Hepatocyte (in vitro differentiated cells): ENCODE measurements around the gene DCXR. TPM values are rescaled to one million over a fixed set of nuclear protein-coding genes. Genes with fewer than 3 reads are reported as not detected.
A peak's percentile ranks its signal among the peaks of the same experiment; 100 is the strongest.

Experiments used
- DNase-seq: peaks from one replicate; pipeline ENCODE4 v3.0.0-alpha.2; 2016; ENCODE audit warnings: low spot score
- H2AFZ ChIP-seq: fragments of 200-600 bp; sonication (generic); 2 replicates; pipeline ENCODE4 v1.6.0; 2016; ENCODE audit warnings: antibody characterized with exemption, mild to moderate bottlenecking
- H3K27ac ChIP-seq: fragments of 200-600 bp; sonication (generic); 2 replicates; pipeline ENCODE4 v1.5.1; 2016; ENCODE audit warnings: mild to moderate bottlenecking
- H3K27me3 ChIP-seq: fragments of 200-600 bp; sonication (generic); 2 replicates; pipeline ENCODE4 v1.6.1; 2016
- H3K36me3 ChIP-seq: fragments of 200-600 bp; sonication (generic); replicated peaks from 2 replicates; pipeline ENCODE4 v1.5.1; 2016; ENCODE audit warnings: low read depth; ENCODE audit not compliant: insufficient read depth
- H3K4me1 ChIP-seq: fragments of 200-600 bp; sonication (generic); 2 replicates; pipeline ENCODE4 v1.5.1; 2016; ENCODE audit warnings: mild to moderate bottlenecking, moderate library complexity; ENCODE audit not compliant: insufficient read depth
- H3K4me2 ChIP-seq: fragments of 200-600 bp; sonication (generic); 2 replicates; pipeline ENCODE4 v1.6.0; 2016
- H3K4me3 ChIP-seq: fragments of 200-600 bp; sonication (generic); 2 replicates; pipeline ENCODE4 v1.5.1; 2016; ENCODE audit warnings: mild to moderate bottlenecking
- H3K79me2 ChIP-seq: fragments of 200-600 bp; sonication (generic); 2 replicates; pipeline ENCODE4 v1.6.0; 2017; ENCODE audit warnings: mild to moderate bottlenecking
- H3K9me2 ChIP-seq: fragments of 200-600 bp; sonication (generic); replicated peaks from 2 replicates; pipeline ENCODE4 v1.6.0; 2017; ENCODE audit warnings: mild to moderate bottlenecking; ENCODE audit not compliant: insufficient read depth
- H3K9me3 ChIP-seq: fragments of 200-600 bp; sonication (generic); 2 replicates; pipeline ENCODE4 v1.5.1; 2016; ENCODE audit warnings: low read depth, mild to moderate bottlenecking
- H4K20me1 ChIP-seq: fragments of 200-600 bp; sonication (generic); 2 replicates; pipeline ENCODE4 v1.6.0; 2016; ENCODE audit warnings: mild to moderate bottlenecking; ENCODE audit not compliant: insufficient read depth, poor library complexity, severe bottlenecking
- EZH2 ChIP-seq: fragments of 200-600 bp; sonication (generic); IDR thresholded peaks from 2 replicates; pipeline ENCODE4 v1.6.1; 2016; ENCODE audit warnings: antibody characterized with exemption, mild to moderate bottlenecking, borderline replicate concordance
- EZH2phosphoT487 ChIP-seq: fragments of 200-600 bp; sonication (generic); IDR thresholded peaks from one replicate; pipeline ENCODE4 v1.6.1; 2018; ENCODE audit warnings: antibody characterized with exemption, mild to moderate bottlenecking, low read depth, moderate library complexity; ENCODE audit not compliant: unreplicated experiment, severe bottlenecking
- WGBS: methylation state at CpG from one replicate; pipeline ENCODE4 v1.1.6; 2016; ENCODE audit warnings: low lambda C conversion rate; ENCODE audit errors: missing lambda C conversion rate; 5-methylcytosine and 5-hydroxymethylcytosine counted together
- polyA plus RNA-seq: library from polyadenylated mRNA; unstranded; fragments of >200 nt; fragmentation: Nextera tagmentation; extraction: Ambion mirVana; gene quantifications from 2 replicates; pipeline ENCODE4 v1.2.1, GENCODE V29; 2016
- total RNA-seq: library from RNA; depleted of rRNA; stranded (reverse); fragments of >200 nt; gene quantifications from 2 replicates; pipeline ENCODE4 v1.2.3, GENCODE V29; 2014
- TF ChIP-seq, protein P1 (sequence below): fragments of 200-600 bp; sonication (generic); IDR thresholded peaks from 2 replicates; pipeline ENCODE4 v1.5.1; 2016; ENCODE audit warnings: antibody characterized with exemption, mild to moderate bottlenecking; ENCODE audit not compliant: poor library complexity

The DCXR gene
- total and polyA plus RNA-seq, 2 experiments from 2014 or later: 118 to 207 TPM

DNA sequence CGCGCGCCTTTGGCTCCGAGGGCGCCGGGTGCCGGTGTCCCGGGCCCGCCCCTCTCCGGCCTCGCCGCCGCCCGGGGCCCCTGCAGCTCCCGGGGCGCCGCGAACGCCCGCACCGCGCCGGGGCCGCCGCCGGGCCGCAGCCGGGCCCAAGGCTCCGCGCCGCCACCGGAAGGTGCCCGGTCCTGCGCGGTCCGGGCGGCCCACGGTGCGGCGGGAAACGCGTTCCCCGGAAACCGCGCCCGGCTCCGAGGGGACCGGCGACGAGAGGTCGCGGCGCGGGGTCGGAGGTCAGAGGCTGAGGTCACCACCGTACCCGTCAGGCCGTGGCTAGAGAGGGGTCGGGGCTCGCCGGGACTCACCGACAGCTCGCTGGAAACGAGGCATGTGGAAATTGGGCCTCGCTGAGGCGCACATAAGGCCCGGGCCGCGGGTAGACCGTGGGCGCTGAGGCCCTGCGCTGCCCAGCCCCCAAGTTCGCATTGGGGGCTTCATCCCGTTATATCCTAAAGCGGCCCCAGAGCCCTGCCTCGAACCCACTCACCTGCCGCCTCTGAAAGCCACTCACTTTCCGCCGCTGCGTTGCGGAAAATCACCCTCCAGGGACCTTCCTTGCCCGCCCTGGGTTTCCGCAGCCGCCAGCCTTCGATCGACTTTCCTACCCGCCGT lies 28.3 kb upstream of the DCXR start, which contains the start of gene DUS1L:
Gene DUS1L, minus strand, starts transcription at position 167 of the 666 bp plus-strand sequence. CDS start 745 bp downstream, outside the sequence.
- Histone ChIP-seq H3K27ac (peak within 1 kb of the TSS; percentile 74), H3K27me3 (no peaks in the 10 kb centered on the region), H4K20me1 (no peaks in the 10 kb centered on the region), H3K4me2 (peak within 1 kb of the TSS; percentile 99), H2AFZ (peak within 1 kb of the TSS; percentile 100), H3K9me2 (no peaks in the 10 kb centered on the region), H3K4me3 (peak within 1 kb of the TSS; percentile 83), H3K4me1 (peaks cover 12% of the 10 kb centered on the region), H3K36me3 (no peaks in the 10 kb centered on the region), H3K79me2 (peaks cover 17% of the 10 kb centered on the region), H3K9me3 (no peaks in the 10 kb centered on the region)
- WGBS: 12% methylated on average over 78 of the region's 88 CpGs
- TF ChIP-seq EZH2phosphoT487: no peak
- TF ChIP-seq, protein P1, sequence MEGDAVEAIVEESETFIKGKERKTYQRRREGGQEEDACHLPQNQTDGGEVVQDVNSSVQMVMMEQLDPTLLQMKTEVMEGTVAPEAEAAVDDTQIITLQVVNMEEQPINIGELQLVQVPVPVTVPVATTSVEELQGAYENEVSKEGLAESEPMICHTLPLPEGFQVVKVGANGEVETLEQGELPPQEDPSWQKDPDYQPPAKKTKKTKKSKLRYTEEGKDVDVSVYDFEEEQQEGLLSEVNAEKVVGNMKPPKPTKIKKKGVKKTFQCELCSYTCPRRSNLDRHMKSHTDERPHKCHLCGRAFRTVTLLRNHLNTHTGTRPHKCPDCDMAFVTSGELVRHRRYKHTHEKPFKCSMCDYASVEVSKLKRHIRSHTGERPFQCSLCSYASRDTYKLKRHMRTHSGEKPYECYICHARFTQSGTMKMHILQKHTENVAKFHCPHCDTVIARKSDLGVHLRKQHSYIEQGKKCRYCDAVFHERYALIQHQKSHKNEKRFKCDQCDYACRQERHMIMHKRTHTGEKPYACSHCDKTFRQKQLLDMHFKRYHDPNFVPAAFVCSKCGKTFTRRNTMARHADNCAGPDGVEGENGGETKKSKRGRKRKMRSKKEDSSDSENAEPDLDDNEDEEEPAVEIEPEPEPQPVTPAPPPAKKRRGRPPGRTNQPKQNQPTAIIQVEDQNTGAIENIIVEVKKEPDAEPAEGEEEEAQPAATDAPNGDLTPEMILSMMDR: no peak
- no peak for TF ChIP-seq EZH2
- peak; percentile 78 for DNase-seq

DNA sequence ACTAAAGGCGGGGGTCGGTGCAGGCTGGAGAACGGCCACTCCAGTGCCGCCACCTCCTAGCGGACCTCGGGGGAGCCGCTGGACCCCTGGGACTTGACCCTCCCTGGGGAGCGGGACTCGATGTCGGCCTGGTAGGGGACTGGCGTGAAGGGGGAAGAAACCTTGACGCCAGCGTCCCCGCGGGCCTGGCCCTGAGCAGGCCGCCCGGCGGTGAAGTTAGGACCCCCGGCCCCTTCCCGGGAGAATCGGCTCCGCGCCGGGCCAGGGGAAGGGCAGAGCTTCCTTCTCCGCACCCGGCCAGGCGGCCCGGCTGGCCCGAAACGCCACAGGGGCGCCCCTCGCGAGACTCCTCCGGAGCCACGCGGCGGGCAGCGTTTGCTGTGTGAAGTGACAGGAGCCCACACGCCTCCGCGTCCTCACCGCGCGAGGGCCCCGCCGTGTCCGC lies 27.7 kb upstream of the DCXR start:
- Histone ChIP-seq H3K9me3 (no peaks in the 10 kb centered on the region), H3K36me3 (no peaks in the 10 kb centered on the region), H3K27me3 (no peaks in the 10 kb centered on the region), H2AFZ (peak overlapping the region; percentile 49), H3K27ac (no peak overlapping the region), H3K4me3 (peak overlapping the region; percentile 83), H3K4me2 (peak overlapping the region; percentile 97), H3K9me2 (no peaks in the 10 kb centered on the region), H4K20me1 (no peaks in the 10 kb centered on the region), H3K79me2 (peaks cover 17% of the 10 kb centered on the region), H3K4me1 (peaks cover 12% of the 10 kb centered on the region)
- DNase-seq: peak; percentile 48
- 3% methylated on average over 35 of the region's 47 CpGs for WGBS
- TF ChIP-seq EZH2: no peak
- TF ChIP-seq EZH2phosphoT487: no peak
- TF ChIP-seq, protein P1: no peak

DNA sequence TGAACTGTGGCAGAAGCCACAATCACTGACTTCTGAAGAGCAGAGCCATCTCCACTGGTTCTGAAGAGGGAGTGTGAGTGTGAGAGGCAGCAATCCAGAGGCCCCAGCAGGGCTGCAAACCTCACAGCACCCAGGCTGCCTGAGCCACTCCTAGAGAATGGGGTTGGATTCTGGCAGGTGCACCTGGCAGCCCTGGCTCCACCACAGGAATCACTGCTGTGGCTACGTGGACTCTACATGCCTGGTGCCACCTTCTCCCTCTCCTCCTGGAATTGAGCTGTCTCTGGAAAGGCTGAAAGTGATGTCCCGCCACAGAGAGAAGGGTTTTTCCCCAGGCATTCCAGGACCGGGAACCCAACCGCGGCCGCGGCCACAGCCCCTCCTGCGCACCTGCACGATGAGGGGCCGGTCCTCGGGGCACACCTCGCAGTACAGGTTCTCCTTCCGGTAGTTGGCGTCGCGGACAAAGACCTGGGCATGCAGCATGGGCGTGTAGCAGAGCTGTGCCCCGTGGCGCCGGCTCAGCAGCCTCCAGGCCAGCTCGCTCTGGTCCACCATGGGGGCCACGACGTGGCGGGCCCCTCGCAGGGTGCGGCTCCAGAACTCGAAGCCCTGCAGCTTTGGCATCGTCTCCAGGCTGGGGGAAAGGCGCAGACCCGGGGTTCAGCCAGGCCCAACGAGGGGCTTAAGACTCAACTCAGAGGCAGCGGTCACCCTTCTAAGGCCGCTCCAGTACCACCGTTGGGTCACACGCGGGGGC lies 27.1 kb upstream of the DCXR start:
- H3K27me3 ChIP-seq: no peaks in the 10 kb centered on the region
- TF ChIP-seq, protein P1: no peak
- peak overlapping the region; percentile 97 for H3K4me2 ChIP-seq
- no peaks in the 10 kb centered on the region for H3K9me2 ChIP-seq
- WGBS: 66% methylated on average over 34 of the region's 36 CpGs
- H3K36me3 ChIP-seq: no peaks in the 10 kb centered on the region
- no peaks in the 10 kb centered on the region for H3K9me3 ChIP-seq
- peaks cover 17% of the 10 kb centered on the region for H3K79me2 ChIP-seq
- H3K4me1 ChIP-seq: peaks cover 12% of the 10 kb centered on the region
- no peak overlapping the region for H3K27ac ChIP-seq
- H3K4me3 ChIP-seq: peak overlapping the region; percentile 83
- no peaks in the 10 kb centered on the region for H4K20me1 ChIP-seq
- no peak for DNase-seq
- peak overlapping the region; percentile 49 for H2AFZ ChIP-seq
